ENCODE data around the gene IGFBP4.
A peak's percentile ranks its signal among the peaks of the same experiment; 100 is the strongest.

IGFBP4 gene

DNA sequence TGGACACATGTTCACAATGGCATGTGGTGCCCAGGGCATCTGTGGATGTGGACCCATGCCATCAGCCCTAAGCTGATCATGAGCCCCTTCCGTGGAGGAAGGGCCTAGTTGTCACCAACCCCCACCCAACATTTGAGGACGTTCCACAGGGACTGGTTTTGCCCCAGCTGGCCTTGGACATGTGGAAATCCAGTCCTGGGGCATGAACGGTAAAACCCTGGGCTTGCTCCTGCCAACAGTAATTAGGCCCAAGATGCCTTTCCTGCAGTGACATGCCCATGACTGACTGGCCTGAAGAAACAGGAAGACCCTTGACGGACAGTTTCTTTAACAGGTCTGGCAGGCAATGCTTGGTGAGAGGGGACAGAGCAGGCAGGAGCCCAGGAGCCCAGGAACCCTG lies 50.4 kb downstream of the IGFBP4 start:
- no peak for DNase-seq

DNA sequence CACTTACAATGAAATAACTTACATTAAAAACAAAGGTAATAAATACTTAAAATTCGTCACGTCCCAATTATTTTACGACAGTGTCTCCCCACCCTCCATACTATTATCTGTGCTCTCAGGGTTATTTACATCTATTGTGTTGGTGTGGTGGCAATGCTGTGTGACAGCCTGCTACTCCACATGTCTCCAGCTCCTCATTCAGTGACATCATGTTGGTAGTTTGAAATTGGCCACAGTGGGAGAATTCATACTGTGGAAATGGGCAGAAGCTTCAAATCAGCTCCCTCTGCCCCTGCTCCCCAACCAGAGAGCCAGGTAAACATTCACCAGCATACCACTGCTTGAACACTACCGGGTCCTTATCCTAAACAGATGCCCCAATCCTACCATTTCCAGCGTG lies 51.9 kb downstream of the IGFBP4 start:
- no peak for DNase-seq

DNA sequence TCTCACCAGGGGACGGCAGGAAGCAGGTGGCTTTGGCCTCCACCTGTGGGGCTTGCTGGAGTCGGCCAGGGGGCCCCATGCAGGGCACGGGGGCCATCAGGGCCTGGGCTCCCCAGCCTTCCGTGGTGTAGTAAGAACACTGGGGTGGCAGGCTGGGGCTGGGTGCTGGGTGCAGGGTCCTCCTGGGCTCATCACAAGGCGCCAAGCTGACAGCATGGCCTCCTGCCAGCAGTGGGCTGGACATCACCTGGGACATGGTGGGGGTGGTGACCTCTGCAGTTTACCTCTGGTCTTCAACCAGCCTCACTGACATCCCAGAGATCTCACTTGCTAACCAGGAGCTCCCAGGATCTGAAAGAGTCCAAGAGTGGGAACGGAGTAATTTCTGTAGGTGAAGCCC lies 52.9 kb downstream of the IGFBP4 start:
- DNase-seq, result no peak

DNA sequence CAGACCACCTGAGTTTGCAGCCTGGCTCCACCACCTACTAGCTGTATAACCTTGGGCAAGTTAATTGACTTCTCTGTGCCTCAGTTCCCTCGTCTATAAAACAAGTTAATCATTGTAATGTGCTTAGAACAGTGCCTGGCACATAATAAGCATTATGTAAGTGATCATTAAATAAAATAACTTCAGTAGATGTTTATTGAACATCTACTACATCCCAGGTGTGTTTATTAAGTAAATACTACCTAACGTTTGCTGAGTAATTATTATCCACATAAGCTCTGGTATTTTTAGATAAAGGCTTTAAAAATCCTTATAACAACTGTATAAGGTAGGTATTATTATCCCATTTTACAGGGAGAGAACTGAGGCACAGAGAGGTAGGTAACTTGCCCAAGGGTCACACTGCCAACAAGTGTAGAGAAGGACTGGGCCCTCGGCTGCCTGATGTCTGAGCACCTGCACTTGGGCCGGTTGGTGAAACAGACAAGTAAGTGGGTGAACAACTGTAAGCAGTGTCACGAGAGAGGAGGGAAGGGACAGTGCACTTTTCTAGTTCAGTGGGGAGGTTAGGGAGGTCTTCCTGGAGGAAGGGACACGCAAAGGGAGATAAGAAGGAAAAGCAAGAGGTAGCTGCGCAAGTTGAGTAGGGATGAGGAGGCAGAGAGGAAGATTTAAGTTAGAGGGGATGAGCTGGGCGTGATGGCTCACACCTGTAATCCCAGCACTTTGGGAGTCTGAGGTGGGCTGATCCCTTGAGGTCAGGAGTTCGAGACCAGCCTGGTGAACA lies 53.6 kb downstream of the IGFBP4 start:
- no peak for DNase-seq

DNA sequence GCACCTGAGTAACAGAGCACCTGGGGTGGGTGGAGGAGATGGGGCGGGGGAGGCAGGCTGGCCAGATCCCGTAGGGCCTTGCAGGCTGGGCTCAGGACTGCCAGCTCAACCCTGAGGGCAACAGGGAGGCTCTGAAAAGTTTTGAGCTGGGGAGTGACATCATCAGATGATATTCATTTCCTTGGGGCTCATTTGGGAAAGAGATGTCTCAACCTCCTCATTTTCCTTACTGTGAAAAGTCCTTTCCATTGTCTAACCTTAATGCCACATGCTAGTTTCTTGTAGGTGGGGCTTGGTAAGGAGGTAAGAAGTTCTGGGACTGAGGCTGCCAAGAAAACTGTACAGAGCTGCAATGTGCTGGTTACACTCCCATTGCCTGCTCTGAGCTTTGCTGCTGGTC lies 54.4 kb downstream of the IGFBP4 start:
- no peak for DNase-seq

DNA sequence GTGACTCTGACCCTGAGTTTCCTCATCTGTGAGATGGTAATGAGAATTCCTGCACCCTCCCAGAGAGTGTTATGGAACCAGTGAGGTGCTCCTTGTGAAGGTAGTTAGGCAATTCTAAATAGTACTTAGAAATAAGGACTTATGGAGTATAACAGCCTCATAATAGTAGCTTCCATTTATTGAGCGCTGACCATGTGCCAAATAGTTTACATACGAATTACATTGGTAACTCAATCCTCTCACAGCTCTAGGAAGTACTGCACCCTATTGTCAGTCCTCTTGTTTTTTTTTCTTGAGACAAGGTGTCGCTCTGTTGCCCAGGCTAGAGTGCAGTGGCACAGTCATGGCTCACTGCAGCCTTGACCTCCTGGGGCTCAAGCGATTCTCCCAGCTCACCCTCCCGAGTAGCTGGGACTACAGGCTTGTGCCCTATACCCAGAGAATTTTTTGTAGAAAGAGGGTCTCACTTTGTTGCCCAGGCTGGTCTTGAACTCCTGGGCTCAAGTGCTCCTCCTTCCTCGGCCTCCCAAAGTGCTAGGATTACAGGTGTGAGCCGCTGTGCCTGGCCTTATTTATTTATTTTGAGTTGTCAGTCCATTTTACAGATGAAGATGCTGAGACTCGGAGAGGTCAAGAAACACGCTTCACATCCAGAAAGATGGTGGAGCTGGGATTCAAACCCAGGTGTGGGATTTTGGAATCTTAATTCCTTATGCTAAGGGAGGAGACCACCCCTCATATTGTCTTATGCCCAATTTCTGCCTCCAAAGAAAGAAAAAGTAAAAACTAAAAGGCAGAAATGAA lies 55.2 kb downstream of the IGFBP4 start:
- DNase-seq, result no peak

DNA sequence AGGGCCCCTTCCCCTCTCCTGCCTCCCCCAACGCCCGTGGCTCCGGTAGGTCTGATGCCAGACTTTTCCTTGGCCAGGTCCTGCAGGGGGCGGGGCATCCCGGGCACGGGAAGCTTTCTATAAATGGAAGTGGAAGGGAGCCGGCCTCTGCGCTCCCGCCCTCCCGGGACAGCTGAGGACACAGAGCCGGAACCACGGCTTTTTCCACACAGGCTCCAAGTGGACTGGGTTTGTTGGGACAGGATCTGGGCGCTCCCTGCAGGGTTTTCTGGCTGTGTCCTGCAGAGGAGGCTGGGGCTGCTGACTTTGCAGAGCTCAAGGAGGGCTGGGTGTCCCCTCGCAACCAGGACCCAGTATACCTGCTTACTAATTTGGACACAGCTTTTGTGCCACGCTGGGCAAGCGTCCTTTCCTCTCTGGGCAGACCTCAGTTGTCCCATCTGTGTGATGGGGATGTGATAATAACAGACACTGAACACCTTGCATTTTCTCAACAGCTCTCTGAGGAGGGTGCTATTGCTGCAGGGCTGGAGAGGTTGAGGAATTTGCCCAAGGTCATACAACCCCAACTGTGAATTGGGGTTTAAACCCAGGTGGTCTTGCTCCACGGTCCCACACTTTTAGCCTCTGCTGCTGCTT lies 56.4 kb downstream of the IGFBP4 start:
- DNase-seq, result no peak

DNA sequence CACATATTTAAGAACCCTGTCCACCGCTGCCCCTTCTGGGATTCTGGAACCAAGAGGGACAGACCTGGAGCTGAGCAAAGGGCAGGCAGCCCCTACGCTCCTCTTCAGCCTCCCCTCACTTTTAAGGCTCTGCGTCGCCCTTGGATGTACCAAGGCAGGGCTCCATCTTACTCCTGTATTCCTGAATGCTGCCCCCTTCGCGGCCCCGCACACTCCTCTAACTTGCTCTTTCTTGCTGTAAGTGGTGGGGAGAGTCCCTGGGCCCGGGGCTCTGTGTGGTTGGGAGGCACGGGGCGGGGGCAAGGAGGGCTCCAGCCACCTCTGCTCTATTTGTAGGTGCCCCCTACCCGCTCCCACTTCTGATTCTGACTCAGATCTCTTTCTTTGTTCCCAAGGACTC lies 56.9 kb downstream of the IGFBP4 start:
- DNase-seq, result no peak

DNA sequence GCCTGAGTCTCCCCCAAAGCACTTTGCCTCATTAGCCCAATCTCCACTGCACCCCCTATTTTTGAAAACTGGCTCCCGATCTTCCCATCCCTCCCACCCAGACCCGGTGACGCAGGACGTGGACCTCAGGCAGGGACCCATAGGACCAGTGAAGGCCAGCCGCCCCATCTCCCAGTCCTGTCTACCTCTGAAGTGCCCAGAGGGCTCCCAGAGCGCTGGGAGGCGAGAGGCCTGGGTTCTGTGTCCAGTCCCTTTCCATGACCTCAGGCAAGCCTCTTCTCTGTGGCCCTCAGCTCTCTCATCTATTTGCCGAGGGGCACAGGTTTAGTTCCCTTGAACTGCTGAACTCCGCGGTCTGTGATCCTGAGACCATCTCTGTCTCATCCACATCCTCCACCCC lies 57.5 kb downstream of the IGFBP4 start:
- no peak for DNase-seq

DNA sequence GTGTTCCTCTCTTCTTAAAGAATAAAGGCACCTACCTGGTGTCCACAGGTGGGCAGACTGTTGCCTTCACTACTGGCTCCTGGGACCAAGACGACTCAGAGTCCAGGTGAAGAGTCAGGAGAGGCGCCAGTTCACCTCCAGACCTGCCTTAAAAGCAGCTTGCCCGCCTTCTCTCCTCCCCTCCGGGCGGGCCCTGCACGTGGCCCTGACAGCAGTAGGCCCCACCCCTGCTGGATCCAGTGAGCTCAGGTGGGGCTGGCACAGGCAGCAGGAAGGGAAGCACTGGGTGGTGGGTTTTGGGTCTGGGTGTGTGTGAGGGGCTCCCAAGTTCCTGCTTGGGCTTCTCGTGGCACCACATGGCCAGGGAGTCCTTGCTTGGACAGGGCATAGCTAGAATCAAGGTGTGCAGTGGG lies 58.3 kb downstream of the IGFBP4 start, which contains the start of gene TNS4:
Gene TNS4 (minus strand): TSS at position 125 of the 413 bp plus-strand sequence. CDS start 5,198 bp downstream, outside the sequence.
- DNase-seq, result peak; percentile 31

DNA sequence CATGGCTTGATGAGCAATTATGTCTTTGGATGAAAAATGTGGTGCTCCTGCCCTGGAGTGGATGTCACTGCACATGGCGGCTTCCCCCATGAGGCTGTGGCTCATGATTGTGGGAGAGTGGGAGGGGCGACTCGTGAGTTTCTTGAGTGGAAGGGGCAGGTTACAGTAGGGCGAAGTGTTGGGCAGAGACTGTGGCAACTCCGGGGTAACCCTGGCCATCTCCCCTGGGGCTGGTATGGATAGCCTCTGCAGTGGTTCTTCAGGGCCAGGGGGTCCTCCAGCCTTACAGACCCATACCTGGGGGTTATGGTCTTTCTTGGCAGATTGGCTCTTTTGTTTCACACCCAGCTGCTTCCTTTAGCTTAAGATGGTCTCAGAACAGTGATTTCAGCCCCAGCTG lies 59.5 kb downstream of the IGFBP4 start:
- DNase-seq, result no peak

DNA sequence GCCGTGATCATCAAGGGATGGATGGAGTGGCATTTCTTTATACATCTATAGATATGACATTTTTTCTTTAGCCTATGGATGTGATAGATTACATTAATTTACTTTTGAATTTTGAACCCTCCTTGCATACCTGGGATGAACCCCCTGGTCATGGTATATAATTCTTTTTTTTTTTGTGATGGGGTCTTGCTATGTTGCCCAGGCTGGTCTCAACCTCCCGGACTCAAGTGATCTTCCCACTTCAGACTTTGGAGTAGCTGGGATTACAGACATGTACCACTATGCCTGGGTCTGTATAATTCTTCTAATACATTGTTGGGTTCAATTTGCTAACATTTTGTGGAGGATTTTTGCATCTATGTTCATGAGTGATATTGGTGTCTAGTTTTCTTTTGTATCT lies 59.9 kb downstream of the IGFBP4 start:
- no peak for DNase-seq

DNA sequence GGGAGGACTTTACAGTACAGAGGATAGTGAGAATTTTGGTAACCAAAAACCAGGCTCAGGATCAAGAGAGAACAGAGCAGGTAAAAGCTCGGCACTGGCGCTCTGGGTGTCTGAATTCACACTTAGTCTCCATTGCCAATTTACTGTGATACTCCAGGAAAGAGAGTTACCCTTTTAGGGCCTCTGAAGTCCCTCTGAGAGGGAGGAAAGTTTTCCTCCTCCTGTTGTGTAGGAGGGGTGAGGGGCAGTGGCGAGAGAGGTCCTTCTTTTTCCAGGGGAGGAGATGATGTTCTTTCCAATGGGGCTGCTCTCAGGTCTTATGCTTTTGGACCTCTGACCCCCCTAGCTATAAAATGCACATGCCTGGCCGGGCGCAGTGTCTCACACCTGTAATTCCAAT lies 63.5 kb downstream of the IGFBP4 start:
- DNase-seq, result no peak
